Hepatocyte (in vitro differentiated cells): ENCODE results near the gene TIMM44.

ENCODE experiments used
- EZH2phosphoT487 ChIP-seq: fragments of 200-600 bp; sonication (generic); IDR thresholded peaks from one replicate; pipeline ENCODE4 v1.6.1; 2018; ENCODE audit warnings: antibody characterized with exemption, mild to moderate bottlenecking, low read depth, moderate library complexity; ENCODE audit not compliant: unreplicated experiment, severe bottlenecking
- TF ChIP-seq, protein P1 (sequence below): fragments of 200-600 bp; sonication (generic); IDR thresholded peaks from 2 replicates; pipeline ENCODE4 v1.5.1; 2016; ENCODE audit warnings: antibody characterized with exemption, mild to moderate bottlenecking; ENCODE audit not compliant: poor library complexity

DNA sequence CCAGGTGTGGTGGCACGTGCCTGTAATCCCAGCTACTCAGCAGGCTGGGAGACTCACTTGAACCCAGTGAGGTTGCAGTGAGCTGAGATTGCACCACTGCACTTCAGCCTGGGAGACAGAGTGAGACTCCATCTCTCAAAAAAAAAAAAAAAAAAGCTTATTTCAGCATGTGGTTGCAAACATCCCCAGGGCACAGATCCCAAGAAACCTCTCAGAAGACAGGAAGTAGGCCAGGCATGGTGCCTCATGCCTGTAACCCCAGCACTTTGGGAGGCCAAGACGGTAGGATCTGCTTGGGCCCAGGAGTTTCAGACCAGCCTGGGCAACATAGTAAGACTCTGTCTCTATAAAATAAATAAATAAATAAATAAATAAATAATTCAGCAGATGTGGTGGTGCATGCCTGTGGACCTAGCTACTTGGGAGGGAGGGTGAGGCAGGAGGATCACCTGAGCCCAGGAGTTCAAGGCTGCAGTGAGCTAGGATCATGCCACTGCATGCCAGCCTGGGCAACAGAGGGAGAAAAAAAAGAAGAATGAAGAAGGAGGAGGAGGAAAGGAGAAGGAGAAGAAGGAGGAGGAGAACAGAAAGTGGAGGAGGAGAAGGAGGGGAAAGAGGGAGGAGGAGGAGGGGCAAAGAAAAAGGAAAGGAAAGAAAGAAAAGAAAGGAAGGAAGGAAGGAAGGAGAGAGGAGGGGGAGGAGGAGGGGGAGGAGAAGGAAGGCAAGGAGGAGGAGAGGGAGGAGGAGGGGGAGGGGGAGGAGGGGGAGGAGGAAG, 59.5 kb downstream of the TIMM44 start:
- TF ChIP-seq EZH2phosphoT487, result no peak
- TF ChIP-seq, protein P1, sequence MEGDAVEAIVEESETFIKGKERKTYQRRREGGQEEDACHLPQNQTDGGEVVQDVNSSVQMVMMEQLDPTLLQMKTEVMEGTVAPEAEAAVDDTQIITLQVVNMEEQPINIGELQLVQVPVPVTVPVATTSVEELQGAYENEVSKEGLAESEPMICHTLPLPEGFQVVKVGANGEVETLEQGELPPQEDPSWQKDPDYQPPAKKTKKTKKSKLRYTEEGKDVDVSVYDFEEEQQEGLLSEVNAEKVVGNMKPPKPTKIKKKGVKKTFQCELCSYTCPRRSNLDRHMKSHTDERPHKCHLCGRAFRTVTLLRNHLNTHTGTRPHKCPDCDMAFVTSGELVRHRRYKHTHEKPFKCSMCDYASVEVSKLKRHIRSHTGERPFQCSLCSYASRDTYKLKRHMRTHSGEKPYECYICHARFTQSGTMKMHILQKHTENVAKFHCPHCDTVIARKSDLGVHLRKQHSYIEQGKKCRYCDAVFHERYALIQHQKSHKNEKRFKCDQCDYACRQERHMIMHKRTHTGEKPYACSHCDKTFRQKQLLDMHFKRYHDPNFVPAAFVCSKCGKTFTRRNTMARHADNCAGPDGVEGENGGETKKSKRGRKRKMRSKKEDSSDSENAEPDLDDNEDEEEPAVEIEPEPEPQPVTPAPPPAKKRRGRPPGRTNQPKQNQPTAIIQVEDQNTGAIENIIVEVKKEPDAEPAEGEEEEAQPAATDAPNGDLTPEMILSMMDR, result no peak
